NCI-H2029 treated with DMSO at 0.1 percent for 48 hours (cell line): ENCODE measurements around the gene STX4.
"Not testable (repeated sequence)": the region's sequence is repeated elsewhere in the genome, so short reads cannot be mapped to it uniquely, and the experiment has no call there.

ENCODE experiments used
- DNase-seq: peaks from one replicate; lab custom pipeline; 2025; lab: John Stamatoyannopoulos, UW

STX4 gene

DNA sequence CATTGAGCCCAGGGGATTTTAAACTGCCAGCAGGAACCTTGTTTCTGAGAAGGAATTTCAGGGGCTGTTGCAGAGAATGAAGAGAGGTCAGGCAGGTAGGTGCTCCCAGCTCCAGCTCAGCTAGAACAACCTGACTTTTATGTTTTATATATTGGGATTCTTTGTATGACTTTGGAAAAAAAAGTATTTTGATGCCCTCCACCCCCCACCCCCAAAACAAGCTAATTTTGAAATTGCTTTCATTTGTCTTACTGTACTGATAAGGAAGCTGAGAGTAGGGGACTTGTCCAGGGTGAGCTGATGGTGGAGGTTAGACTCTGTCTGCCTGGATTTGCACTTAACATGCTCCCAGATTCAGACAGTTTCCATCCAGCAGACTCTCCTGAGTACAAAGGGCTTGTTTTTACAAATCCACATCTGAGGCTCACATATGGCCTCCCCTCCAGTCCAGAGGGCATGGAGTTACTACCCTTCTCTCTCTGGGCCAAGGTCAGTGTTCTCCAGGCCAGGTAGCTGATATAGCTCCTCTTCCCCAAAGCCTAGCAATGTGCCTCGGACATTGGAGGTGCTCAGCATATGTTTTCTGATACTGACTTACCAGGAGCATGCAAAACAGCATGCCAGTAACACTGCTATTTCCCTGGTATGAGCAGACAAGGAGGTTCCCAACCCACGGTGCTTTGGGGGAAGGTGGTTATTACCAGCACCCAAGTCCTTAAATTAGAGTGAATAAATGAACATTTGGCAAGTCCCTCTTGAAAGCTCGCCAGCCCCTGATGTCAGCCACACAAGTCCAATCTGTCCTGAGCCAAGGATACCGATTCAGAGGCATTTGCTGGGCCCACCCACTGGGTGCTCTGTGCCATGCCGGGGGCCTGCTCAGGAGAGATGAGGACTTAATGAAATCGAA is 34.3 kb upstream of the STX4 start:
- no peak for DNase-seq

DNA sequence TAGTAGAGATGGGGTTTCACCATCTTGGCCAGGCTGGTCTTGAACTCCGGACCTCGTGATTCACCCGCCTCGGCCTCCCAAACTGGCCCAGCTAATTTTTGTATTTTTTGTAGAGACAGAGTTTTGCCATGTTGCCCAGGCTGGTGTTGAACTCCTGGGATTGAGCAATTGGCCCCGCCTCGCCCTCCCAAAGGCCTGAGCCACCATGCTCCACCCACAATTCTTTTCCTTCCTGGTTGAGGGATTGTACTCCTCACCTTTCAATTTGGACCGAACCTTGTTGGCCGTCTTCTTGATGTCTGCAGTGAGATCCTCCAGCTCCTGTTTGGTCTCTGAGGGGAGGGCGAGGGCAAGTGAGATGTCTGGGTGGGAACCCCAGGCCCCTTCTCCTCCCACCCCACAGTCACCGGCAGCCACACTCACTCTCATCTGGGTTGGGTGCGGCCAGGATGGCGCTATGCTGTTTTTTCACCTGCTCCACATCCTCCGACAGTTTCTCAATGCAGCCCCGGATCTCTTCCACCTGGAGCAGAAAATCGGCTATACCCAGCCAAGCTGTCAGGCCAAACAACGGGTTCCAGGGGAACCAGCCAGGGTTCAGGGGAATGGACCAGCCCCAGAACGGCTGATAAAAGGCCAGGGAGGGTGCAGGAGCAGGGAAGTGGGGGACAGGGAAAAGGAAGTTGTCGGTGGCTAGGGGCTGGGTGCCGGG is 32.5 kb upstream of the STX4 start:
- DNase-seq = no peak

DNA sequence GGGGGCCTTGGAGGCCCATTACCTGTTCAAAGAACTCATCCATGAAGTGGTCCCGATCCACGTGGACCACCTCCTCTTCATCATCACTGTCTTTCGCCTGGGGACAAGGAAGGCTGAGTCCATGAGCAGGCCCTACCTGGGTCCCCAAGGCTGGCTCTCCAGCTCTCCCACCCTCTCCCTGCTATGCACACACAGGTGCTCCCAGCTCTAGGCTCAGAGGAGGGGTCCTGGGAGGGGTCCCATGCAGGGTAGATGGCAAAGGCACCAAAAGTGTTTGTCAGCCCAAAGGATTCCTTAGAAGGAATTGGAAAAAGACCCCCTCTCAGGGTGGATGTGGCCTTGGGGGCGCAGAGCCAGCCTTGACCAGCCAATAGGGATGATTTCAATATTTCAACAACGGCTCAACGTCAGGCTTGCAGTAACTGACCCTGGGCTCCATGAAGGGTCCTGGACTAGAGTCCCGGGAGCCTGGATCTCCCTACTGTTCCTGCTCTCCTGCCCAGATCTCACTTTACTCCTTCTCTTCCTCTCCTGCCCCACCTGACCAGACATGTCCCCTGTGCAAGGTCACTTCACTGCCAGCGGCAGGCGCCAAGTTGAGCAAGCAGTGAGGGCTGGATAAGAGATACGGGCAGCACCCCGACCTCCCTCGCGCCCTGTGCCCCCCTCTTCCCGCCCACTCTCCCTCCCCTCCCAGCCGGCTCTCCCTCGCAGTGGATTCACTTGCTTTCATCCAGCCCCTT is 31.7 kb upstream of the STX4 start:
- DNase-seq = no peak

- DNase-seq = no peak
Measured at GRCh38 chr16:31002250-31002700, 31.1 kb upstream of the STX4 start.

GRCh38 chr16:31002862-31003341 is 30.5 kb upstream of the STX4 start:
- DNase-seq = no peak

DNA sequence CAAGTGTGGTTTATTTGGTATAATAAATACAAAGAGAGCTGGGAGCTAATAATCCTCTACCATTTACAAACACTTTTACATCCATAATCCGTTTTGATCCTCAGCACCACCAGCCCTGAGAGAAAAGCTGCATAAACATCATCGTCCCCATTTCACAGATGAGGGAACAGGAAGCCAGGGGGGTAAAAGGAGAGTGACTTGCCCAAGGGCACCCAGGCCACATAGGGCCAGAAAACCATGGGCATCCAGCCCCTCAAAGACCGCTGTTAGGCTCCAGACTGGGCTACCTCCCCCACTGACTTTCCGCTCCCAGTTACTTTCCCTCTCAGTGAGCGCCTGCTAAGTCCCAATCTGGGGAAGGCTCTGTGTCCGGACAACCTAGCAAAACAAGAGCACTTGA is 29.6 kb upstream of the STX4 start:
- no peak for DNase-seq

DNA sequence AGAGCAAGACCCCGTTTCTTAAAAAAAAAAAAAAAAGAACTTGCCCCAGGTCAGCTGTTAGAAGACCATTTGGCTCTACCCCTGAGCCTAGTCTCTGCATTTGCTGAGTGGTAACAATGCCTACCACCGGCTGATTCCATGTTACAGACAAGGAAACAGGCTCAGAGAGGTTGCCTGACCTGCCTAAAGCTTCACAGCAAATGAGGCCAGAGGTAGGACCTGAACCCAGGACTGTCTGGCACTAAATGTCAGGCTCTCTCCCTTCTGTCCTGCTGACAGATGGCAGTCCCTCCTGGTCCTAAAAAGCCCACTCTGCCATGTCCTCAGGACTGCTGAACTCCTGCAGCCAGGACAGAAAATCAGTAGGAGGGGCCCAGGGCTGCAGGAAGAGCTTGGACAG is 28.7 kb upstream of the STX4 start:
- DNase-seq = no peak

DNA sequence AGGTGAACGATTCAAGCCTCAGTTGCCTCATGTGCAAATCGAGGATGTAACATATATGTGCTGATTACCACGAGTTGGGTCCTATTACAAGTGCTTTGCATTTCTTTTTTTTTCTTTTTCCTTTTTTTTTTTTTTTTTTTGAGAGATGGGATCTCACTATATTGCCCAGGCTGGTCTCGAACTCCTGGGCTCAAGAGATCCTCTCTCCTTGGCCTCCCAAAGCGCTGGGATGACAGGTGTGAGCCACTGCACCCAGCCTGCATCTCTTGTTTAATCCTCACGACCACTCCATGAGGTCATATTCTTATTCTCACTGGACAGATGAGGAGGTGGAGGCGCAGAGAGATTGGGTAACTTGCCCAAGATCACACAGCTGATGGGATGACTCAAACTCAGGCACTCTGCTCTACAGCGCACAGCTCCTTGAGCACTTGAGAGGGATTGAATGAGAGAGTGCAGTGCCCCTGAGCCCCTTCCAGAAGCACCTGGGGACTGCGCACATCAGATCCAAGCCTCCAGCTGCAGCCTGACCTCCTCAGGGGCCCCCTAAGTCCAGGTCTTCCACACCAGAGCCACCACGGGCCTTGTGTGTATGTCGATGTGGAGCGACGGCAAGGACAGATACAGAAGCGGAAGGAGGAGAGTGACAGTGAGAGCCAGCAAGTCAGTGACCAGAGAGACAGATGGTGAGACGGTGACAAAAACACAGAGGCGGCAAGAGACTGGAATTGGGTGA is 27.8 kb upstream of the STX4 start:
- DNase-seq = no peak

DNA sequence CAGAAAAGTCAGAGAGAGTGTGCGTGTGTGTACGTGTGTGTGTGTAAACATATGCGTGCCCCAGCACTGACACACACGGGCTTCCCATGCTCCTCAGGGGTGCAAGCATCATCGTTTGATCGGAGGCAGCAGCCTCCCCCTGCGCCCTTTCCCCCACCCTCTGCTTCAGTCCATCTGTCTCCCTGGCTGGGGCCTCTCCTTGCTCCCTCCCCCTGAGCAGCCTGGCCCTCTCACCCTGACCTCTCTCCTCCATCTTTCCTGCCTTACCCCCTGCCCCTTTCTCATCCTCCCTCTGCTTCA is 27.3 kb upstream of the STX4 start:
- DNase-seq = no peak

GRCh38 chr16:31006589-31006988 is 26.8 kb upstream of the STX4 start:
- DNase-seq = no peak

- DNase-seq = no peak
Measured at GRCh38 chr16:31007684-31008083, 25.7 kb upstream of the STX4 start.

- DNase-seq = no peak
Measured at GRCh38 chr16:31008149-31008548, 25.2 kb upstream of the STX4 start.

DNA sequence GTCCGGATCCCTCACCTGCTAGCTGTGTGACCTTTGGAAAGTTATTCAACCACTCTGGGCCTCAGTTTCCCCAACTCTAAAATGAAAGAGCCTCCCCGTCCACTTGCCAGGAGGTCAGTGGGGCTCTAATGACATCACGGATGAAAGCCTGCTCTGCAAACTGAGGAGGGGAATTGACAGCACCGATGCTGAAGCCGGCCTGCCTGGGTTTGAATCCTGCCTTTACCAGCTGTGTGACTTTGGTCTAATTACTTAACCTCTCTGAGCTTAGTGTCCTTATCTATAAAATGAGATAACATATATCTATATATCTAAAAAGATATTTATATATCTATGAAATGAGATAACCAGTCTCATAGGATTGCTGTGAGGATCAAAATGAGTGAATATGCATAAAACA is 24.8 kb upstream of the STX4 start:
- no peak for DNase-seq

- DNase-seq = no peak
Measured at GRCh38 chr16:31009120-31009519, 24.2 kb upstream of the STX4 start.

DNA sequence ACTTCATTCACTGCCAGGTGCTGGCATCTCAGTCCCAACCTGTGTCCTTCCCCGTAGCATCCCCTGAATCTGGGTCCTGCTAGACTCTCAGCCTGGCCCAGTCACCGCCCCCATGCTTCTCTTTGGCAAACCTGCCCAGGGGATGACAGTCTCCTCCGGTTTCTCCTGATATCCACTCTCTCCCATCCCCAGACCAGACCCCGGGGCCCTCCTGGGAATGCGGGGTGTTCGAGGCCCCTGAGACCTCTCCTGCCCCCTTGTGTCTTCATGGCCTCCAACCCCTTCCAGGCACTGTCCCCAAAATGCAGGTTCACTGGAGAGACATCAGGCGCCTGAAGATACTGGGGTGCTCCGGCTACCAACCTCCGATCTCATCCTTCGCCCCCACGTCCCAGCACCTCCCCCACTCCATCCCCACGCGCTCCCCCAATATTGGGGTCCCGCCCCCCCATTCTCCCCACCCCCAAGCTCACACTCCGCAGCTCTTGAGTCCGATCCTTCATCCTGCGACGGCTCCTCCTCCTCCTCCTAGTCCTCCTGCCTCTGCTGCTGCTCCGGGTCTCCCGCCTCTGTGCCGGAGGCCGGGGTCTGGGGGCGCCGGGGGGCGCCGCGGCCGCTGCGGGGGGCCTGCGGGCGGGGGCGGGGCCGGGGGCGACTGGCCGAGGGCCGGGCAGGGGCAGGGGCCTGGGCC is 23.3 kb upstream of the STX4 start:
- DNase-seq = no peak

GRCh38 chr16:31010585-31011325 is 22.6 kb upstream of the STX4 start, which contains the start of gene STX1B:
STX1B (minus strand) TSS chr16:31010638; CDS start chr16:31010396, 242 bp downstream.
- no peak for DNase-seq

DNA sequence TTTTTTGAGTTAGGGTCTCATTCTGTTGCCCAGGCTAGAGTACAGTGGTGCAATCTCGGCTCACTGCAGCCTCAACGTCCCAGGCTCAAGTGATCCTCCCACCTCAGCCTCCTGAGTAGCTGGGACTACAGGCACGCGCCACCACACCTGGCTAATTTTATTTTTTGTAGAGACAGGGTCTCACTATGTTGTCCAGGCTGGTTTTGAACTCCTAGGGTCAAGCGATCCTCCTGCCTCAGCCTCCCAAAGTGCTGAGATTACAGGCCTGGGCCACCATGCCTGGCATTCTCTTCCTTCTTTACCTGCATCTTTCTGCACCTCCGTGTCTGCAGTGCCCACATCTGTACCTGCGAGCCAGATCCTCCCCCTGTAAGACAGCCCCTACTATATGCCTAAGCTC is 21.5 kb upstream of the STX4 start:
- DNase-seq = not testable (repeated sequence)

DNA sequence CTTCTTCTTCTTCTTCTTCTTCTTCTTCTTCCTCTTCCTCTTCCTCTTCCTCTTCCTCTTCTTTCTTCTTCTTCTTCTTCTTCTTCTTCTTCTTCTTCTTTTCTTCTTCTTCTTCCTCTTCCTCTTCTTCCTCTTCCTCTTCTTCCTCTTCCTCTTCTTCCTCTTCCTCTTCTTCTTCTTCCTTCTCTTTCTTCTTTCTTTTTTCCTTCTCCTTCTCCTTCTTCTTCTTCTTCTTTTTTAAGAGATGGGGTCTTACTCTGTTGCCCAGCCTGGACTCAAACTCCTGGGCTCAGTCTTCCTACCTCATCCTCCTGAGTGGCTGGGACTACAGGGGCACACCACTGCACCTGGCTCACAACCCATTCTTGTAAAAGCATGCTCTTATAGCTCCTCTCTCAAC is 20.1 kb upstream of the STX4 start:
- DNase-seq = not testable (repeated sequence)

GRCh38 chr16:31016018-31016417 is 17.3 kb upstream of the STX4 start:
- DNase-seq = no peak

- not testable (repeated sequence) for DNase-seq
Measured at GRCh38 chr16:31017756-31018155, 15.6 kb upstream of the STX4 start.
